DLD1 (cell line): ENCODE data around the gene DYNC1I2.
"Not testable (repeated sequence)": the region's sequence is repeated elsewhere in the genome, so short reads cannot be mapped to it uniquely, and the experiment has no call there.

Source experiments
- in situ Hi-C: cut with HindIII; loops from 2 replicates; pipeline ENCODE4 v1.10.0; 2017; ENCODE audit warnings: low sequenced_read_pairs

DYNC1I2 gene

GRCh38 chr2:171771463-171771862 lies 84.2 kb downstream of the DYNC1I2 start:
- in situ Hi-C loops = no loop called here

GRCh38 chr2:171772373-171772772 lies 85.1 kb downstream of the DYNC1I2 start:
- in situ Hi-C loops = no loop called here

- in situ Hi-C loops = not testable (repeated sequence)
Measured at GRCh38 chr2:171774581-171774980, 87.3 kb downstream of the DYNC1I2 start.

- in situ Hi-C loops = no loop called here
Measured at GRCh38 chr2:171778515-171778914, 91.2 kb downstream of the DYNC1I2 start.

GRCh38 chr2:171785450-171785849 lies 98.2 kb downstream of the DYNC1I2 start:
- in situ Hi-C loops = no loop called here

- in situ Hi-C loops = no loop called here
Measured at GRCh38 chr2:171787333-171788072, 100.2 kb downstream of the DYNC1I2 start.

- in situ Hi-C loops = no loop called here
Measured at GRCh38 chr2:171788316-171788993, 101.2 kb downstream of the DYNC1I2 start.

- in situ Hi-C loops = no loop called here
Measured at GRCh38 chr2:171789956-171790355, 102.7 kb downstream of the DYNC1I2 start.

- in situ Hi-C loops = no loop called here
Measured at GRCh38 chr2:171791361-171791760, 104.1 kb downstream of the DYNC1I2 start.

- in situ Hi-C loops = no loop called here
Measured at GRCh38 chr2:171792157-171792556, 104.9 kb downstream of the DYNC1I2 start.

- in situ Hi-C loops = no loop called here
Measured at GRCh38 chr2:171792886-171793580, 105.8 kb downstream of the DYNC1I2 start.

GRCh38 chr2:171793691-171794678 lies 106.7 kb downstream of the DYNC1I2 start:
- in situ Hi-C loops = no loop called here

- in situ Hi-C loops = no loop called here
Measured at GRCh38 chr2:171794918-171795317, 107.6 kb downstream of the DYNC1I2 start.
